OCI-LY1 (cell line): ENCODE data around the gene HDGFL2.

Experiments used
- EZH2 ChIP-seq: fragments of 200-600 bp; sonication (generic), shearing (Covaris generic); IDR thresholded peaks from 2 replicates; pipeline ENCODE4 v1.8.0; 2017; ENCODE audit warnings: borderline replicate concordance, mixed run types, mild to moderate bottlenecking, antibody characterized with exemption, low read length, moderate library complexity, mixed read lengths
- TF ChIP-seq, protein P1 (sequence below): fragments of 200-600 bp; sonication (generic), shearing (Covaris generic); IDR thresholded peaks from 2 replicates; pipeline ENCODE4 v1.5.1; 2017; ENCODE audit warnings: mild to moderate bottlenecking, antibody characterized with exemption, low read length, moderate library complexity, mixed read lengths

DNA sequence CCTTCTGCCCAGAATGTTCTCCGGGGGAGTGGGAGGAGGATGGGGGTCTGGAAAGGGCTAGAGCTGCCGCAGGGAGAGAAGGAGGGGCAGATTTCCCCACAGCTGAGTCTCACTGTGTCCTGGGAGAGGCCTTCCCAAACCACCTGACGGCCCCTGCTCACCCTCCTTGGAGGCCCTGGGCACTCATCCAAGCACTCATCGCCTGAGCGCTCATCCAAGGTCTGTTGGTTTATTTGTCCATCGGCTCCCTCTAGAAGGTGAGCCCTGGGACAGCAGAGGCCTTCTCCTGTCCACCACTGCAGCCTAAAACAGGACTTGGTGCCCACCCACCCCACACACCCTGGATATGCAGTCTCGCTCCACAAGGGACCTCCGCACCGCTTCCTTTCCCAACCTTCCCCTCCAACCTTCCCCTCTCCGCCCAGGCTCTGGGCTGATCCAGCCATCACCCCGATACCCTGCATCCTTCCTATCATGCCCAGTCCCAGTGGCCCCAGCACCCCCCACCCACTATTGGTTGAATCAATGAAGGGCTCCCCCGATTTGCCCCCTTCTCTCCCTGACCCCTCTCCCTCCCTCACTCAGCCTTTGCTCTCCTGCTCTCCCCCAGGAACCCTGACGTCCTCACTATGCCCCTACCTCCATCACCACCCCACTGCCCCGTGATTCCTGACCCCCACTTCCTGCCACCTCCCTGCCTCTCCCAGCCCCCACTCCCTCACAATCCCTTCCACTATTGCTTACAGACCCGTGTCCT is 16.2 kb upstream of the HDGFL2 start:
- TF ChIP-seq, protein P1, sequence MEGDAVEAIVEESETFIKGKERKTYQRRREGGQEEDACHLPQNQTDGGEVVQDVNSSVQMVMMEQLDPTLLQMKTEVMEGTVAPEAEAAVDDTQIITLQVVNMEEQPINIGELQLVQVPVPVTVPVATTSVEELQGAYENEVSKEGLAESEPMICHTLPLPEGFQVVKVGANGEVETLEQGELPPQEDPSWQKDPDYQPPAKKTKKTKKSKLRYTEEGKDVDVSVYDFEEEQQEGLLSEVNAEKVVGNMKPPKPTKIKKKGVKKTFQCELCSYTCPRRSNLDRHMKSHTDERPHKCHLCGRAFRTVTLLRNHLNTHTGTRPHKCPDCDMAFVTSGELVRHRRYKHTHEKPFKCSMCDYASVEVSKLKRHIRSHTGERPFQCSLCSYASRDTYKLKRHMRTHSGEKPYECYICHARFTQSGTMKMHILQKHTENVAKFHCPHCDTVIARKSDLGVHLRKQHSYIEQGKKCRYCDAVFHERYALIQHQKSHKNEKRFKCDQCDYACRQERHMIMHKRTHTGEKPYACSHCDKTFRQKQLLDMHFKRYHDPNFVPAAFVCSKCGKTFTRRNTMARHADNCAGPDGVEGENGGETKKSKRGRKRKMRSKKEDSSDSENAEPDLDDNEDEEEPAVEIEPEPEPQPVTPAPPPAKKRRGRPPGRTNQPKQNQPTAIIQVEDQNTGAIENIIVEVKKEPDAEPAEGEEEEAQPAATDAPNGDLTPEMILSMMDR, result no peak
- TF ChIP-seq EZH2, result no peak
